Keratinocyte (primary cell): ENCODE data around the gene TMEM259.

Source experiments
- CTCF ChIP-seq, 3 experiments: IDR thresholded peaks in 1 of 3; conservative IDR thresholded peaks in 1 of 3; optimal IDR thresholded peaks in 1 of 3; 2 replicates in 2 of 3; 3 replicates in 1 of 3; pipeline versions ENCODE3 to v1.5.1; 2011; ENCODE audit warnings: low read length in 3 of 3, mild to moderate bottlenecking in 3 of 3, moderate library complexity in 2 of 3, control low read depth in 1 of 3, inconsistent platforms in 1 of 3; ENCODE audit not compliant: insufficient read depth in 2 of 3; ENCODE audit errors: extremely low read depth in 1 of 3
- EZH2 ChIP-seq: IDR thresholded peaks from one replicate; pipeline ENCODE4 v1.6.1; 2012; ENCODE audit warnings: inconsistent platforms, mild to moderate bottlenecking, low read length, moderate library complexity

GRCh38 chr19:964116-964520 is 56.8 kb downstream of the TMEM259 start:
- TF ChIP-seq CTCF (optimal IDR thresholded peaks at IDR 0.05 in 1 of 3, IDR thresholded peaks at IDR 0.05 in 1 of 3, conservative IDR thresholded peaks at IDR 0.05 in 1 of 3; ENCODE audit: extremely low read depth in 1 of 3, insufficient read depth in 2 of 3, low read length in 3 of 3): no peak
- no peak for TF ChIP-seq EZH2
